ENCODE data around the gene PPP1R37. TPM values are rescaled to one million over a fixed set of nuclear protein-coding genes. Genes with fewer than 3 reads are reported as not detected.

Gene PPP1R37
- total RNA-seq, 4 donors from 2014 or later, result 22.1 to 44.1 (median 33.5) TPM

DNA sequence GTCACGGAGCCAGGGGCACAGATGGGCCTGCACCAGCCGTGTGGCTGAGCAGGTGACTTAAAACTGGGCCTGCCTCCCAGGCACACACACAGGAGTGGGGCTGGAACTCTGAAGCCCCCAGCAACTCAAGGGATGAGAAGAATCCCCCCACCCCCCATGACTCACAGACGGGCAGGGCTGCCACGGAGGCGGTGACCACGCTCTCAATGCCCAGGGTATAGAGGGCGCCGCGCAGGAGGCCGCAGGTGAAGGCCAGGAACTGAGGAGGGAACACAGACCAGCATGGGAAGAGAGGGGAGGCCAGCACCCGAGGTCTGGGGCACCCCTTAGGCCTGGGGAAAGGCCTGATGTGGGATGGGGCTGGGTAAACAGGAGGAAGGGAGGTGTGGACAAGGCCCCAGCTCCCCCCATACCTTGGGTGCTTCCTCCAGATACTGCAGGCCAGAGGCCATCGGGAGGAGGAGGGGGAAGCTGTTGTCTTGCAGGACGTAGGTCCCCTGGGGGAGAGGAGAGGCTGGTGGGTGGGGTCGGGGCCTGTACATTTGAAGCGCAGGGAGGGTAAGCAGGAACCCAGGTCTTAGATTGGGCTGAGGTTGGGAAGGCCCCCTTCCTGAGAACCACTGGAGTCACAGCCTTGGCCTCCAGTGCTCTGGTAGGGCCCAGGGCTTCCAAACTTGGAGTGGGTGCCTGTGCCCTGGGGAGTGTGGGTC, 70.9 kb downstream of the PPP1R37 start:
- Histone ChIP-seq H3K36me3 (no peaks in the 10 kb centered on the region), H3K9me3 (no peaks in the 10 kb centered on the region), H3K4me1 (peaks cover 0 to 20% (median 4%) of the 10 kb centered on the region in 4 donors), H3K27ac (no peak overlapping the region), H3K4me3 (no peak overlapping the region), H3K27me3 (peaks cover 0 to 34% of the 10 kb centered on the region in 2 donors)
- no peak for DNase-seq (ENCODE audit: low spot score in 2 of 2)
- 72 to 77% methylated on average over 14 to 15 of the region's 15 CpGs for WGBS, 2 donors
- TF ChIP-seq, protein P1, sequence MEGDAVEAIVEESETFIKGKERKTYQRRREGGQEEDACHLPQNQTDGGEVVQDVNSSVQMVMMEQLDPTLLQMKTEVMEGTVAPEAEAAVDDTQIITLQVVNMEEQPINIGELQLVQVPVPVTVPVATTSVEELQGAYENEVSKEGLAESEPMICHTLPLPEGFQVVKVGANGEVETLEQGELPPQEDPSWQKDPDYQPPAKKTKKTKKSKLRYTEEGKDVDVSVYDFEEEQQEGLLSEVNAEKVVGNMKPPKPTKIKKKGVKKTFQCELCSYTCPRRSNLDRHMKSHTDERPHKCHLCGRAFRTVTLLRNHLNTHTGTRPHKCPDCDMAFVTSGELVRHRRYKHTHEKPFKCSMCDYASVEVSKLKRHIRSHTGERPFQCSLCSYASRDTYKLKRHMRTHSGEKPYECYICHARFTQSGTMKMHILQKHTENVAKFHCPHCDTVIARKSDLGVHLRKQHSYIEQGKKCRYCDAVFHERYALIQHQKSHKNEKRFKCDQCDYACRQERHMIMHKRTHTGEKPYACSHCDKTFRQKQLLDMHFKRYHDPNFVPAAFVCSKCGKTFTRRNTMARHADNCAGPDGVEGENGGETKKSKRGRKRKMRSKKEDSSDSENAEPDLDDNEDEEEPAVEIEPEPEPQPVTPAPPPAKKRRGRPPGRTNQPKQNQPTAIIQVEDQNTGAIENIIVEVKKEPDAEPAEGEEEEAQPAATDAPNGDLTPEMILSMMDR (IDR thresholded peaks at IDR 0.05), result no peak
- TF ChIP-seq POLR2A (IDR thresholded peaks at IDR 0.05) (no peak), EP300 (IDR thresholded peaks at IDR 0.05) (no peak)

DNA sequence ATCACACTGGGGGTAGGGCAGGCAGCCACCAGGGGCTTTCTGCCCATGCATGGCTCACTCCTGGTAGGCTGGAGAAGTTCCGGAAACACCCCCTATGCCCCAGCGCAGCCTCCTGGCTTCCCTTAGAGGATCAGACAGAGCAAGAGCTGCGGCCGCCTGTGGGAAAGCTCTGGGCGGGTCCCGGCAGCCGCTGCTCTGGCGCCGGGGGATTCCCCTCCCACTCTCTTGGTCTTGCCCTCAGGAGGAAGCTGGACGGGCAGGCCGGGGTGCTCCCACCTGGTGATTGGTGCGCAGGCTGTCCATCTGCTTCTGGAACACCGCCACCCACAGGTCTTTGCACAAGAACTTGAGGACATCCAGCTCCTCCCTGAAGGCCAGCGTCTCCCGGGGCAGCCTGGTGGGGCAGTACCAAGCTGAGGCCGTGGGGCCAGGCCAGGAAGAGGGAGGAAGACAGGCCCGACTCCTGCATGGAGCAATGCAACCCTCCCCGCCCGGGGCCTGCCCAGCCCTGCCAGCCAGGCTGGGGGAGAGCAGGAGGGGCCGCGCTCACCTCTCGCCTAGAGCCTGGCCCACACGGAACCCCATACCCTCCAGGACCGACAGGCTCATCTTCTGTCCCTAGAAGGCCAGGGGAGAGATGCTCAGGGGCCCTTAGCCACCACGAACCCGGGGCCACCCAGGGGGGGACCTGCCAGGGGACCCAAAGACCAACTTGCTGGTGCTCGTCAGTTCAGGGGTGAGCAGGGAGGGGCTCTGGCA, 71.8 kb downstream of the PPP1R37 start:
- peaks cover 0 to 26% of the 10 kb centered on the region in 2 donors for H3K27me3 ChIP-seq
- H3K27ac ChIP-seq, result no peak overlapping the region
- H3K36me3 ChIP-seq, result no peaks in the 10 kb centered on the region
- peaks cover 0 to 20% (median 4%) of the 10 kb centered on the region in 4 donors for H3K4me1 ChIP-seq
- DNase-seq (ENCODE audit: low spot score in 2 of 2), result no peak
- H3K4me3 ChIP-seq, result no peak overlapping the region
- TF ChIP-seq, protein P1 (IDR thresholded peaks at IDR 0.05), result no peak
- no peak for TF ChIP-seq POLR2A (IDR thresholded peaks at IDR 0.05)
- TF ChIP-seq EP300 (IDR thresholded peaks at IDR 0.05), result no peak
- H3K9me3 ChIP-seq, result no peaks in the 10 kb centered on the region
- 19 to 20% methylated on average over 5 to 19 of the region's 27 CpGs for WGBS, 2 donors

DNA sequence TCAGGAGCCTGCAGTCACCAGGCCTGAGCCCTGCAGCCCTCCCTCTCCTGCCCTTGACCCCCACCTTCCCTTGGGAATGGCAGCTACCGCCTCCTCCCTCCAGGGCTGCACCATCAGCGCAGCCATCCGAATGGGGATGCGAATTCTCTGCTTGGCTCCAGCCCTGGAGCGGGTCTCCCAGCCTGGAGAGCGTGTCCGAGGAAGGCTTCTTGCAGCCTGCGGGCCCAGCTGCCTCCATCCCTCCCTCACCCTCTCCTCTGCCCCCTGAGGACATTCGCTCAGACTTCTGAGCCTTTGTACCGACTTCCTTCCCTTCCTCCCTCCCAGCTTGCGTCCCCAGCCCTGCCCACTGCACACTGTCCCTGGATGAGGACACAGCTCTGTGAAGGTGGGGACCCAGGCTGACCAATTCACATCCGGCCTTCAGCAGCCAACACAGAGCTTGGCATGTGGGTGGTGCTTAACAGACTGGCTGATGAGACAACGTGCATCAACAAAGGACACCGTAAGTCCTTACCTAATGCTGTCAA, 73.8 kb downstream of the PPP1R37 start:
- Histone ChIP-seq H3K9me3 (no peaks in the 10 kb centered on the region), H3K4me1 (peaks cover 0 to 25% (median 4%) of the 10 kb centered on the region in 4 donors), H3K27me3 (peaks cover 0 to 5% of the 10 kb centered on the region in 2 donors), H3K27ac (no peak overlapping the region), H3K4me3 (no peak overlapping the region), H3K36me3 (no peaks in the 10 kb centered on the region)
- 39 to 49% methylated on average over 14 of the region's 14 CpGs for WGBS, 2 donors
- TF ChIP-seq EP300 (IDR thresholded peaks at IDR 0.05), result no peak
- TF ChIP-seq, protein P1 (IDR thresholded peaks at IDR 0.05), result no peak
- no peak for TF ChIP-seq POLR2A (IDR thresholded peaks at IDR 0.05)
- no peak for DNase-seq (ENCODE audit: low spot score in 2 of 2)

DNA sequence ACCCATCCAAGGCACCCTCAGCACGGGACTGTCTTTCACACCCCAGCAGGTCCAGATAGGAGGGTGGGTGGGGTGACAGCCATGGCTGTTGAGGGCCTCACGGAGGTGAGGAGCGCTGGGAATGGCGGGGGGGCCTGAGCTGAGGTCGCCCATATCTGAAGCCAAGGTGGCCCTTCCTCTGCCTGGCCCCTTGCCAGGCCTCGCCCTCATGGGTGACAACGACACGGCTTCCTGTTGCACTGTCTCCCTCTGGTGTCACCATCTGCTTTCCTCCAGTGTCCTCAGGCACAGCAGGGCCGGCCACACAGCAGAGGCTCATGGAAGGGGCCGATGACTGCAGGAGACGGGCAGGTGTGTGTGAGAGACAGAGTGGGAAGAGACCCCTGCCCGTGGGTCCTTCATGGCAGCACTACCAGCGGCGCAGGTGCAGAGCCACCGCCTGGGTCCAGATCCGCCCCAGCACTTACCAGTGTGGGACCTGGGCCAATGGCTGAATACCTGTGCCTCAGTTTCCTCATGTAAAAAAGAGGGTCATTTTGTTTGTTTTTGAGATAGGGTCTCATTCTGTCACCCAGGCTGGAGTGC, 75.9 kb downstream of the PPP1R37 start:
- peaks cover 0 to 30% (median 4%) of the 10 kb centered on the region in 4 donors for H3K4me1 ChIP-seq
- TF ChIP-seq EP300 (IDR thresholded peaks at IDR 0.05) (no peak), POLR2A (IDR thresholded peaks at IDR 0.05) (no peak)
- TF ChIP-seq, protein P1 (IDR thresholded peaks at IDR 0.05), result no peak
- no peaks in the 10 kb centered on the region for H3K9me3 ChIP-seq
- no peak for DNase-seq (ENCODE audit: low spot score in 2 of 2)
- no peaks in the 10 kb centered on the region for H3K27me3 ChIP-seq
- H3K4me3 ChIP-seq, result no peak overlapping the region
- WGBS, 2 donors, result 84 to 87% methylated on average over 13 to 16 of the region's 16 CpGs
- H3K36me3 ChIP-seq, result no peaks in the 10 kb centered on the region
- H3K27ac ChIP-seq, result no peak overlapping the region

Data from tibial nerve (tissue), 4 donors.